GM13977 (cell line): ENCODE data around the gene FHAD1.

ENCODE experiments used
- DNase-seq: peaks from one replicate; pipeline ENCODE4 v3.0.0; 2012; ENCODE audit warnings: low spot score
- in situ Hi-C: fragments of 300-500 bp; cut with MboI; formaldehyde crosslinking; loops from one replicate; pipeline ENCODE4 v1.12.0; 2022; ENCODE audit warnings: low sequenced_read_pairs, low pct_unique_long_range_greater_than_20kb, mixed read lengths, inconsistent platforms; ENCODE audit not compliant: unreplicated experiment
- TF ChIP-seq, protein P1 (sequence below): IDR thresholded peaks from 2 replicates; pipeline ENCODE4 v1.5.1; 2012; ENCODE audit warnings: mild to moderate bottlenecking, control low read depth; ENCODE audit not compliant: insufficient read depth; ENCODE audit errors: extremely low read depth, missing control alignments

FHAD1 gene

DNA sequence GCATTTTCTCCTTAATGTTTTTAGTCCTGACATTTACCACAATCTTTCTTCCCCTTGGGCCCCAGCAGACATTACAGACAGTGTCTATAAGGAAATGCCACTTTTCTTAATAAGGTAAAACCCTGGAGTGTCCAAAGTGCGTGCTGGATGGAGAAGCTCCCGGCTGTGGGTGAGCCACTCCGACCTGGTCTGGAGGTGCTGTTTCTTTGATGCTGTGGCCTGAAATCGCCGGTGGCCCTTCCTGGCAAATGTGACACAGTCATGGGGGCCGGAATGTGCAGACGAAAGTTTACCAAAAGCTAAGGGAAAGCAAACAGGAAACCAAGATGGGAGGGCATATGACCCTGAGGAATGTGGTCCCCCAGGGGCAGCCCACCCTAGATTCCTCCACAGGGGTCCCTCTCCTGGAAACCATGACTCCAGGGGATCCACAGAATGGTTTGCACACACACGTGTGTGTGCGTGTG, 77.9 kb downstream of the FHAD1 start:
- TF ChIP-seq, protein P1, sequence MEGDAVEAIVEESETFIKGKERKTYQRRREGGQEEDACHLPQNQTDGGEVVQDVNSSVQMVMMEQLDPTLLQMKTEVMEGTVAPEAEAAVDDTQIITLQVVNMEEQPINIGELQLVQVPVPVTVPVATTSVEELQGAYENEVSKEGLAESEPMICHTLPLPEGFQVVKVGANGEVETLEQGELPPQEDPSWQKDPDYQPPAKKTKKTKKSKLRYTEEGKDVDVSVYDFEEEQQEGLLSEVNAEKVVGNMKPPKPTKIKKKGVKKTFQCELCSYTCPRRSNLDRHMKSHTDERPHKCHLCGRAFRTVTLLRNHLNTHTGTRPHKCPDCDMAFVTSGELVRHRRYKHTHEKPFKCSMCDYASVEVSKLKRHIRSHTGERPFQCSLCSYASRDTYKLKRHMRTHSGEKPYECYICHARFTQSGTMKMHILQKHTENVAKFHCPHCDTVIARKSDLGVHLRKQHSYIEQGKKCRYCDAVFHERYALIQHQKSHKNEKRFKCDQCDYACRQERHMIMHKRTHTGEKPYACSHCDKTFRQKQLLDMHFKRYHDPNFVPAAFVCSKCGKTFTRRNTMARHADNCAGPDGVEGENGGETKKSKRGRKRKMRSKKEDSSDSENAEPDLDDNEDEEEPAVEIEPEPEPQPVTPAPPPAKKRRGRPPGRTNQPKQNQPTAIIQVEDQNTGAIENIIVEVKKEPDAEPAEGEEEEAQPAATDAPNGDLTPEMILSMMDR: no peak
- in situ Hi-C loops: loop anchor here (5.0 kb wide), 1 partner anchor 112 kb away; the partner anchor contains the start of gene CTRC
- DNase-seq: no peak

DNA sequence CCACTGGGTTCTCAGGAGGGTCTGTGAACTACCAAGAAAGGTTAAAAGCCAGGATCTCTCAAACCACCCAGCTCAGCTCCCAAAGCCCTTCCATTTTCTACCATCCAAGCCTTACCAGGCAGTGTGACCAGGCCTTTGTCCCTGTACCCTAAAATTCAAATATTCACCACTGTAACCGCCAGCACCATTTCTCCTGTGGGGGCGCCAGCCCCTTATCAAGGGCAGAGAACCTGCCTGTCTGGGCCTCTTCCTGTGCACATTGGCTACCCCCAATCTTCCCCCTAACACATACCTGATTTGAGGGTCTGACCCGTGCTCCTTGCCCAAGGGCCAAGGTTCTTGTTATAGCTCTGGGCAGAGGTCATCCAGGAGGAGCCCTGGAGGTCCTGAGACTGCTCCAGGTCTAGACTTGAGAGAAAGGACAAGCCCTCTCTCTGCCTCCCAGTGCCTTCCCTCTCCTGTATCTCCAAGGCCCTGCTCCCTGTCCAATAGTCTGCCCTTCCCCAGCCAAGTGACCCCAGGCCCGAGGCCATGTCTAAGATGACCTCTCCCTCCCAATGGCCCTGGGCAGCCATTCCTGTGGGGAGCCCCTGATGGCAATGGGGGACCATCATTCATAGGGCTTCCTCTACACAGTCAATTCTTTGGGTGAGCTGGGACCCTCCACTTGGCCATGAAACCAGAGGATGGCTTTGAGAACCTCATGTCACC, 78.5 kb downstream of the FHAD1 start:
- no peak for DNase-seq
- in situ Hi-C loops: loop anchor here (5.0 kb wide), 1 partner anchor 112 kb away; the partner anchor contains the start of gene CTRC
- TF ChIP-seq, protein P1: no peak

DNA sequence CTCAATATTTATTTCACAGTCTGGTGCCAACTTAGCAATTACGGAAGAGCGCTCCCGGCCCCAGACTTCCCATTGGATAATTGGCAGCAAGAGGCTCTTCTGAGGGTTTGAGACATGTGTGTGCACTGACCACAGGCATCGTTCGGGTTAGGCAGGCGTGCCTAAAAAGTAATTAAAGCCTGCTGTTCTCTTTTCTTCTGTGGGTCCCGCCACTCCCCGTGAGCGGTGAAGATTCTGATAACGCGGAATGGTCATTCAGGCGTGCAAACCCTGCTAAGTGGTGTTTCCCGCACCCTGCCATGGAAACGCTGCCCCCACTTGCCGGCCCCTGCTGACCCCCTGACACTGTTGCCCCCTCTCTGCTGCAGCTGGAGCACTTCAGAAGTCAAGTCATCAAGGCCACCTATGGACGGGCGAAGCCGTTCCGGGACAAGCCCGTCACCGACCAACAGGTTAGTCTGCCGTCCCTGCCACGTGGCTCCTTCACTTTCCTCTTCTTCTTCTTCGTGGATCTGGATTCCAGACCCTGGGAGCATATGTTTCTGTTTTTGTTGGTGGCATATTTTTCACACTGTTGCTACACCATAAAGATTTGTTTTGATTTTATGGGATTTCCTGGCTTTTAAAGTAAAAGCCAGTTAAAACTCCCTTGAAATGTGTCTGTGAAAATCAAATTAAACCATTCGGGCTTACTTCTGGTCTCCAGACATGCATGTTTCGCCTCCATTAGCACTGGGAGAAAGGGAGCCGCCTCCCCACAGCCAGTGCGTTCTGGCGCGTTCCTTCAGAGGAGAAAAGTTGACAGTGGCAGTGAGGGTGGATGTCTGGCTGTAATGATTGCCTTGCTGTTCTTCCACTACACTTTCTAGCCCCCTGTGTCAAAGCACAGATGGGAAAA, 79.9 kb downstream of the FHAD1 start:
- no peak for DNase-seq
- in situ Hi-C loops: loop anchor here (5.0 kb wide), 1 partner anchor 110 kb away; the partner anchor contains the start of gene CTRC
- TF ChIP-seq, protein P1: no peak

DNA sequence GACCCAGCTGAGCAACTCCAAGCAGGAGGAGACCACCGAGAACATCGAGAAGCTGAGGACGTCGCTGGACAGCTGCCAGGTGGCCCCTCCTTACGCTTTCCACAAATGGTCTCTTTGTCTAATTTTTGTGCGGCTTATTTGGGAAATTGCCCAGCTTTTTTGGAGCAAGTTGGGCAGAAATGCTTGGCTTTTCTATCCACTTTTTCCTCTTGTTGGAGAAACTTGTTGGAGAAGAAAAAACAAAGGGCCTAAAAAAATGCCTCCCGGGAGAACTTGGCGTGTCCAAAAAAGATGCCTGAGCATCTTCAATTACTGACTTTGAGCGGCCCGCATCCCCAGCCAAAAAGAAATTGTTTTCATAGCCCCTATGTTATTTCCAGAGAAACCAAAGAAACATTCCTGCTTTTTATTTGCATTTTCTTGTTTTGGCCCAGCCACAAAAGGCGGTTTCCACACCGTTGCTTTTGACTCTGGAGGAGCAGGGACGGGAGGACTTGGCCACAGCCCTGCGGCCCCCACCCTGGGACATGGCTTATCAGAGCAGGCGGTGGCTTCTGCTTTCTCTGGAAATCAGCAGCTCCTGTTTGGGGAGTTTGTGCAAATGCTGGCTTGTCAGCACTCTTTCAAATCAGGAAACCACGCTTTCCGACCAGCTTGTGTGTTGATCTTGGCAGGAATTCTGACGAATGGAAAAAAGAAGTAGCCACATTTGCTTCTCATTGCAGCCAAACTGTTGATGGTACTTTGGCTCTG, 81.5 kb downstream of the FHAD1 start:
- DNase-seq: no peak
- in situ Hi-C loops: loop anchor here (5.0 kb wide), 1 partner anchor 109 kb away; the partner anchor contains the start of gene CTRC
- TF ChIP-seq, protein P1: no peak

DNA sequence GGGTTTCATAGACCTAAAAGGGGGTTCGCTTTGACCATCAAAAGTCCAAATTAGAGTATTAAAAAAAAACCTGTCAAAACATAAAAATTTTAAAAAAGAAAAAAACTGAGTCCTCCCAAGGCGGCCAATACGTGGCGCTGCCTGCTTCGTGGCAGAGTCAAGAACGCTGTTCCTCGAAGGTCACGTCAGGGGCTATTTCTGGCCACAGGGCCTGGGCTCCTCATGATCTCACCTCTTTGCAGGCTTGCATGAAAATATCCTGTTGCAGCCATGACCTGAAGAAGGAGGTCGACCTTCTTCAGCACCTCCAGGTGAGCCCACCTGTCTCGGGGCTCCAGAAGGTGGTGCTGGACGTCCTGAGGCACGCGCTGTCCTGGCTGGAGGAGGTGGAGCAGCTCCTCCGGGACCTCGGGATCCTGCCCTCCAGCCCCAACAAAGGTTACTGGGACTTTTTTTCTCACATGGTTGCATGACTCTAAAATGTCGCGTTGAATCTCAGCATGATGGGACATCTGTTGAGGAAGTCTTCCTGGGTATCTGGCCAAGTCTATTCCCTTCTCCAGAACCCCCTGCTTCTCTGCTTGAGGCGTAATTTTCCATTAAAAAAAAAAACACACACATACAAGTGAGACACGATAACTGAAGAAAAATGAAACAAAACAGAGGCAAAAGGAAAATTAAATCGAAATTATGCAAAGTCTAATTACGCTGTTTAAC, 82.2 kb downstream of the FHAD1 start:
- in situ Hi-C loops: loop anchor here (5.0 kb wide), 1 partner anchor 108 kb away; the partner anchor contains the start of gene CTRC
- DNase-seq: peak; percentile 34
- TF ChIP-seq, protein P1: peak; percentile 36
